ENCODE results near the gene RPL13A. TPM values are rescaled to one million over a fixed set of nuclear protein-coding genes. Genes with fewer than 3 reads are reported as not detected.

RPL13A gene
- total and polyA plus RNA-seq, 5 donors from 2014 or later, result 1,768 to 3,622 (median 2,937) TPM

GRCh38 chr19:49520705-49521319 is 33.4 kb downstream of the RPL13A start:
- no peak overlapping the region for H3K27ac ChIP-seq (ENCODE audit: insufficient read depth, low read length, poor library complexity, severe bottlenecking)
- H3K4me3 ChIP-seq (ENCODE audit: low read depth, low read length), result no peak overlapping the region
- H3K27me3 ChIP-seq (ENCODE audit: control insufficient read depth, insufficient read depth, low read length), result no peaks in the 10 kb centered on the region
- H3K36me3 ChIP-seq (ENCODE audit: control insufficient read depth, insufficient read depth, low read length), result no peaks in the 10 kb centered on the region
- Mint-ChIP-seq H3K36me3 (peaks cover 2% of the 10 kb centered on the region), H3K9me3 (no peaks in the 10 kb centered on the region), H3K4me1 (peaks cover 0 to 7% (median 5%) of the 10 kb centered on the region in 4 donors), H3K27ac (peak overlapping the region in 1 of 3 donors; percentile 1), H3K4me3 (no peak overlapping the region), H3K27me3 (no peaks in the 10 kb centered on the region)
- no peak for ATAC-seq (ENCODE audit: low read depth in 2 of 2)
- H3K9me3 ChIP-seq (ENCODE audit: control insufficient read depth in 2 of 2, low read length in 2 of 2), result no peaks in the 10 kb centered on the region
- no peak for DNase-seq
- H3K4me1 ChIP-seq (ENCODE audit: control insufficient read depth, insufficient read depth, low read length, poor library complexity, severe bottlenecking), result no peaks in the 10 kb centered on the region

GRCh38 chr19:49524812-49525455 is 37.5 kb downstream of the RPL13A start:
- Histone ChIP-seq H3K4me3 (ENCODE audit: low read depth, low read length) (no peak overlapping the region), H3K27ac (ENCODE audit: insufficient read depth, low read length, poor library complexity, severe bottlenecking) (no peak overlapping the region), H3K9me3 (ENCODE audit: control insufficient read depth in 2 of 2, low read length in 2 of 2) (no peaks in the 10 kb centered on the region), H3K4me1 (ENCODE audit: control insufficient read depth, insufficient read depth, low read length, poor library complexity, severe bottlenecking) (peaks cover 13% of the 10 kb centered on the region), H3K27me3 (ENCODE audit: control insufficient read depth, insufficient read depth, low read length) (no peaks in the 10 kb centered on the region), H3K36me3 (ENCODE audit: control insufficient read depth, insufficient read depth, low read length) (no peaks in the 10 kb centered on the region)
- Mint-ChIP-seq H3K27ac (peak overlapping the region in 2 of 3 donors; percentile 67 to 92), H3K4me3 (no peak overlapping the region), H3K27me3 (no peaks in the 10 kb centered on the region), H3K9me3 (no peaks in the 10 kb centered on the region), H3K4me1 (peaks cover 4 to 20% (median 8%) of the 10 kb centered on the region in 4 donors), H3K36me3 (no peaks in the 10 kb centered on the region)
- DNase-seq (no peak), ATAC-seq (ENCODE audit: low read depth in 2 of 2) (no peak)

GRCh38 chr19:49528211-49528771 is 40.9 kb downstream of the RPL13A start:
- no peaks in the 10 kb centered on the region for H3K9me3 ChIP-seq (ENCODE audit: control insufficient read depth in 2 of 2, low read length in 2 of 2)
- peaks cover 7% of the 10 kb centered on the region for H3K27me3 Mint-ChIP-seq
- H3K4me1 Mint-ChIP-seq, result peaks cover 4 to 28% (median 8%) of the 10 kb centered on the region in 4 donors
- peaks cover 17% of the 10 kb centered on the region for H3K4me1 ChIP-seq (ENCODE audit: control insufficient read depth, insufficient read depth, low read length, poor library complexity, severe bottlenecking)
- H3K27ac ChIP-seq (ENCODE audit: insufficient read depth, low read length, poor library complexity, severe bottlenecking), result no peak overlapping the region
- H3K4me3 Mint-ChIP-seq, result peak overlapping the region; percentile 48 to 89 (median 78)
- H3K4me3 ChIP-seq (ENCODE audit: low read depth, low read length), result no peak overlapping the region
- H3K36me3 Mint-ChIP-seq, result peaks cover 3% of the 10 kb centered on the region
- no peaks in the 10 kb centered on the region for H3K9me3 Mint-ChIP-seq
- ATAC-seq (ENCODE audit: low read depth in 2 of 2) (no peak), DNase-seq (no peak)
- H3K36me3 ChIP-seq (ENCODE audit: control insufficient read depth, insufficient read depth, low read length), result no peaks in the 10 kb centered on the region
- H3K27me3 ChIP-seq (ENCODE audit: control insufficient read depth, insufficient read depth, low read length), result no peaks in the 10 kb centered on the region
- peak overlapping the region in 2 of 3 donors; percentile 91 to 92 for H3K27ac Mint-ChIP-seq

GRCh38 chr19:49530708-49531107 is 43.3 kb downstream of the RPL13A start:
- Mint-ChIP-seq H3K4me1 (peaks cover 9 to 39% (median 18%) of the 10 kb centered on the region in 4 donors), H3K27ac (peak overlapping the region in 1 of 3 donors; percentile 91), H3K27me3 (peaks cover 7% of the 10 kb centered on the region), H3K36me3 (peaks cover 3% of the 10 kb centered on the region), H3K4me3 (peak overlapping the region in 1 of 4 donors; percentile 56), H3K9me3 (no peaks in the 10 kb centered on the region)
- Histone ChIP-seq H3K27ac (ENCODE audit: insufficient read depth, low read length, poor library complexity, severe bottlenecking) (no peak overlapping the region), H3K4me1 (ENCODE audit: control insufficient read depth, insufficient read depth, low read length, poor library complexity, severe bottlenecking) (peaks cover 34% of the 10 kb centered on the region), H3K27me3 (ENCODE audit: control insufficient read depth, insufficient read depth, low read length) (no peaks in the 10 kb centered on the region), H3K36me3 (ENCODE audit: control insufficient read depth, insufficient read depth, low read length) (no peaks in the 10 kb centered on the region), H3K4me3 (ENCODE audit: low read depth, low read length) (no peak overlapping the region), H3K9me3 (ENCODE audit: control insufficient read depth in 2 of 2, low read length in 2 of 2) (no peaks in the 10 kb centered on the region)
- DNase-seq, result no peak
- ATAC-seq (ENCODE audit: low read depth in 2 of 2), result no peak

GRCh38 chr19:49533551-49534488 is 46.4 kb downstream of the RPL13A start:
- no peak overlapping the region for H3K27ac ChIP-seq (ENCODE audit: insufficient read depth, low read length, poor library complexity, severe bottlenecking)
- Mint-ChIP-seq H3K27ac (peak overlapping the region; percentile 79 to 93 (median 88)), H3K27me3 (peaks cover 7% of the 10 kb centered on the region)

GRCh38 chr19:49534632-49535385 is 47.4 kb downstream of the RPL13A start:
- Histone ChIP-seq H3K4me3 (ENCODE audit: low read depth, low read length) (peak overlapping the region; percentile 61), H3K4me1 (ENCODE audit: control insufficient read depth, insufficient read depth, low read length, poor library complexity, severe bottlenecking) (peaks cover 21% of the 10 kb centered on the region), H3K36me3 (ENCODE audit: control insufficient read depth, insufficient read depth, low read length) (no peaks in the 10 kb centered on the region), H3K27ac (ENCODE audit: insufficient read depth, low read length, poor library complexity, severe bottlenecking) (no peak overlapping the region), H3K9me3 (ENCODE audit: control insufficient read depth in 2 of 2, low read length in 2 of 2) (no peaks in the 10 kb centered on the region), H3K27me3 (ENCODE audit: control insufficient read depth, insufficient read depth, low read length) (no peaks in the 10 kb centered on the region)
- peaks cover 5 to 22% (median 11%) of the 10 kb centered on the region in 4 donors for H3K4me1 Mint-ChIP-seq
- no peaks in the 10 kb centered on the region for H3K9me3 Mint-ChIP-seq
- peak overlapping the region; percentile 79 to 93 (median 88) for H3K27ac Mint-ChIP-seq
- H3K27me3 Mint-ChIP-seq, result peaks cover 7% of the 10 kb centered on the region
- ATAC-seq (ENCODE audit: low read depth in 2 of 2) (no peak), DNase-seq (no peak)
- peak overlapping the region; percentile 87 to 93 (median 89) for H3K4me3 Mint-ChIP-seq
- H3K36me3 Mint-ChIP-seq, result peaks cover 3% of the 10 kb centered on the region

More at GRCh38 chr19:49533551-49534488, 46.4 kb downstream of the RPL13A start:
- Mint-ChIP-seq H3K36me3 (peaks cover 3% of the 10 kb centered on the region), H3K4me3 (peak overlapping the region; percentile 87 to 93 (median 89)), H3K9me3 (no peaks in the 10 kb centered on the region), H3K4me1 (peaks cover 5 to 24% (median 11%) of the 10 kb centered on the region in 4 donors)
- Histone ChIP-seq H3K4me1 (ENCODE audit: control insufficient read depth, insufficient read depth, low read length, poor library complexity, severe bottlenecking) (peaks cover 21% of the 10 kb centered on the region), H3K27me3 (ENCODE audit: control insufficient read depth, insufficient read depth, low read length) (no peaks in the 10 kb centered on the region), H3K36me3 (ENCODE audit: control insufficient read depth, insufficient read depth, low read length) (no peaks in the 10 kb centered on the region), H3K4me3 (ENCODE audit: low read depth, low read length) (peak overlapping the region; percentile 61), H3K9me3 (ENCODE audit: control insufficient read depth in 2 of 2, low read length in 2 of 2) (no peaks in the 10 kb centered on the region)
- DNase-seq (peak; percentile 81 to 88 (median 86)), ATAC-seq (ENCODE audit: low read depth in 2 of 2) (peak; percentile 89 to 90)

Data from CD4-positive, CD25-positive, alpha-beta regulatory T cell (primary cell).